HepG2 (cell line): ENCODE results near the gene CDK3. TPM values are rescaled to one million over a fixed set of nuclear protein-coding genes. Genes with fewer than 3 reads are reported as not detected.

Experiments used
- ARID2 ChIP-seq: sonication (generic); formaldehyde crosslinking; IDR thresholded peaks from 2 replicates; pipeline ENCODE4 v1.8.1; 2022; ENCODE audit warnings: mild to moderate bottlenecking, missing genetic modification reagents, borderline replicate concordance
- CBX2 ChIP-seq, 2 experiments: fragments of 200-600 bp in 1 of 2; sonication (generic); formaldehyde crosslinking in 1 of 2; IDR thresholded peaks; 2 replicates each; pipeline versions ENCODE4 v1.7.0 to v1.8.1; 2018 to 2022; ENCODE audit warnings: low read depth in 2 of 2, low read length in 1 of 2, mild to moderate bottlenecking in 1 of 2, missing genetic modification reagents in 1 of 2
- FOXC1 ChIP-seq: sonication (generic); formaldehyde crosslinking; IDR thresholded peaks from 2 replicates; pipeline ENCODE4 v1.8.0; 2022; ENCODE audit warnings: mild to moderate bottlenecking, missing genetic modification reagents, borderline replicate concordance
- FOXO1 ChIP-seq: sonication (generic); formaldehyde crosslinking; IDR thresholded peaks from 2 replicates; pipeline ENCODE4 v1.4.0; 2020; ENCODE audit warnings: missing genetic modification reagents
- HES4 ChIP-seq: sonication (generic); formaldehyde crosslinking; IDR thresholded peaks from 2 replicates; pipeline ENCODE4 v1.9.0; 2021; ENCODE audit warnings: mild to moderate bottlenecking, missing genetic modification reagents, borderline replicate concordance
- JARID2 ChIP-seq: sonication (generic); formaldehyde crosslinking; IDR thresholded peaks from 2 replicates; pipeline ENCODE4 v1.8.1; 2023; ENCODE audit warnings: missing genetic modification reagents, inconsistent platforms; ENCODE audit not compliant: insufficient replicate concordance
- KAT2B ChIP-seq: fragments of 150-350 bp; IDR thresholded peaks from 2 replicates; pipeline ENCODE4 v1.6.1; 2014; ENCODE audit warnings: low read depth, low read length, borderline replicate concordance
- NBN ChIP-seq: fragments of 450-650 bp; conservative IDR thresholded peaks from 2 replicates; pipeline ENCODE4 v1.6.1; 2017
- NFYB ChIP-seq: sonication (generic); formaldehyde crosslinking; IDR thresholded peaks from 2 replicates; pipeline ENCODE4 v1.4.0; 2020; ENCODE audit warnings: missing genetic modification reagents
- NR1H2 ChIP-seq: sonication (generic); formaldehyde crosslinking; IDR thresholded peaks from 2 replicates; pipeline ENCODE4 v1.8.1; 2022; ENCODE audit warnings: low read depth, missing genetic modification reagents, borderline replicate concordance
- PCBP1 ChIP-seq: fragments of 200-400 bp; formaldehyde crosslinking; IDR thresholded peaks from 2 replicates; pipeline ENCODE4 v1.6.1; 2017; ENCODE audit warnings: mild to moderate bottlenecking, low read depth, low read length, borderline replicate concordance
- PRMT3 ChIP-seq: sonication (generic); formaldehyde crosslinking; IDR thresholded peaks from 2 replicates; pipeline ENCODE4 v1.8.1; 2022; ENCODE audit warnings: low read depth, mild to moderate bottlenecking, moderate library complexity, missing genetic modification reagents, borderline replicate concordance
- REXO4 ChIP-seq: sonication (generic); formaldehyde crosslinking; IDR thresholded peaks from 2 replicates; pipeline ENCODE4 v1.8.0; 2022; ENCODE audit warnings: missing genetic modification reagents, mild to moderate bottlenecking, borderline replicate concordance
- ZMYM4 ChIP-seq: sonication (generic); formaldehyde crosslinking; IDR thresholded peaks from 2 replicates; pipeline ENCODE4 v1.8.1; 2023; ENCODE audit warnings: mild to moderate bottlenecking, missing genetic modification reagents
- ZNF205 ChIP-seq: IDR thresholded peaks from 2 replicates; pipeline ENCODE4 v1.6.1; 2018; ENCODE audit warnings: missing biosample characterization, missing genetic modification reagents
- ZNF382 ChIP-seq: sonication (generic); formaldehyde crosslinking; IDR thresholded peaks from 2 replicates; pipeline ENCODE4 v1.5.0; 2020; ENCODE audit warnings: missing genetic modification reagents, mild to moderate bottlenecking, borderline replicate concordance
- ZNF547 ChIP-seq: sonication (generic); formaldehyde crosslinking; IDR thresholded peaks from 2 replicates; pipeline ENCODE4 v1.5.1; 2020; ENCODE audit warnings: mild to moderate bottlenecking, missing genetic modification reagents
- ZNF720 ChIP-seq: sonication (generic); formaldehyde crosslinking; IDR thresholded peaks from 2 replicates; pipeline ENCODE4 v1.4.0; 2020; ENCODE audit warnings: missing genetic modification reagents
- ZNF737 ChIP-seq: sonication (generic); formaldehyde crosslinking; IDR thresholded peaks from 2 replicates; pipeline ENCODE4 v1.5.0; 2020; ENCODE audit warnings: missing genetic modification reagents, mild to moderate bottlenecking, borderline replicate concordance
- polyA plus RNA-seq, 8 experiments: library from polyadenylated mRNA; depleted of rRNA in 3 of 8; stranded (reverse) in 7 of 8; unstranded in 1 of 8; fragments of >200 nt; fragmentation: Illumina TruSeq in 4 of 8; extraction: Trizol in 4 of 8; gene quantifications; 2 replicates each; pipeline versions ENCODE4 v1.2.1 to v1.2.3, GENCODE V29; 2011 to 2016; ENCODE audit warnings: low read depth in 4 of 8, missing spikeins in 1 of 8, mixed read lengths in 1 of 8; ENCODE audit not compliant: insufficient read depth in 1 of 8
- total RNA-seq, 5 experiments: library from RNA; depleted of rRNA; stranded (reverse); fragments of >200 nt; fragmentation: Illumina TruSeq; extraction: Trizol; gene quantifications; 2 replicates each; pipeline ENCODE4 v1.2.3, GENCODE V29; 2016; ENCODE audit warnings: low read depth in 1 of 5
- TF ChIP-seq, protein P1 (sequence below): sonication (generic); formaldehyde crosslinking; IDR thresholded peaks from 2 replicates; pipeline ENCODE4 v1.4.0; 2020; ENCODE audit warnings: missing genetic modification reagents, borderline replicate concordance
- TF ChIP-seq, protein P2 (sequence below): sonication (generic); formaldehyde crosslinking; IDR thresholded peaks from 2 replicates; pipeline ENCODE4 v1.5.1; 2020; ENCODE audit warnings: mild to moderate bottlenecking, missing genetic modification reagents, borderline replicate concordance
- TF ChIP-seq, protein P3 (sequence below): sonication (generic); formaldehyde crosslinking; IDR thresholded peaks from 2 replicates; pipeline ENCODE4 v1.4.0; 2020; ENCODE audit warnings: missing genetic modification reagents
- TF ChIP-seq, protein P4 (sequence below): sonication (generic); formaldehyde crosslinking; IDR thresholded peaks from 2 replicates; pipeline ENCODE4 v1.4.0; 2020; ENCODE audit warnings: missing genetic modification reagents

CDK3 gene
- total and polyA plus RNA-seq, 2 of the 13 experiments (the other 11 are each of a cell fraction or from before 2014, with no cell fraction given): 5.8 to 11.4 TPM

DNA sequence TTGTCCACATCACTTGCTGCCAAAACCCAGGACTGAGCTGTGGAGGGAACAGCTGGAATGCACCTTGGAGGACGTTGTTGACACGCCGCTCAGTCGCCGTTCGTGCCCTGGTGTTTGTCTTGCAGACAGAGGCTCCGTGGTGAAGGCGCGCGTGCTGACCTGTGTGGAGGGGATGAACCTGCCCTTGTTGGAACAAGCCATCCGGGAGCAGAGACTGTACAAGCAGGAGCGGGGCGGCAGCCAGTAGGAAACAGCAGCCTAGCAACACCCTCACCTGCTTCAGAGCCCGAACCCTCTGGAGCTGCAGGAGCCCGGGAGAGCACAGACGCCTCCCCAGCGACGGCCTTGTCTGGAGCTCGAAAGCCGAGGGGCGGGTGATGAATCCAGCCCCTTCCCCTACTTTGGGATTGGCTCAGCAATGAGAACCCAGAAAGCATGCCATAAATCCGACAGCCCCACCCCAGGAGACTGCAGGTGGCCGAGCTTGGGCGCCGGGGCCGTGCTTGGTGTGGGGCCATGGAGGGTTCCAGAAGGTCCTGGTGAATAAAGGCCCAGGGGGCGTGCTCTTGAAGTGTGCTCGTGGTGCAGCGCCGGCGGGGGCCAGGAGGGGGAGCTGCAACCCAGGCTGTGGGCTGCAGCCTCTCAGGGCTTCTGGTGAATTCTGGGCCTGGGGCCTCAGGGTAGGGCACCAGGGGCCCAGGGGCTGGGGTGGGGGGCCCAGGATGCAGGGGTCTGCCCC lies 470 bp upstream of the CDK3 start (continued):
- TF ChIP-seq, protein P1, sequence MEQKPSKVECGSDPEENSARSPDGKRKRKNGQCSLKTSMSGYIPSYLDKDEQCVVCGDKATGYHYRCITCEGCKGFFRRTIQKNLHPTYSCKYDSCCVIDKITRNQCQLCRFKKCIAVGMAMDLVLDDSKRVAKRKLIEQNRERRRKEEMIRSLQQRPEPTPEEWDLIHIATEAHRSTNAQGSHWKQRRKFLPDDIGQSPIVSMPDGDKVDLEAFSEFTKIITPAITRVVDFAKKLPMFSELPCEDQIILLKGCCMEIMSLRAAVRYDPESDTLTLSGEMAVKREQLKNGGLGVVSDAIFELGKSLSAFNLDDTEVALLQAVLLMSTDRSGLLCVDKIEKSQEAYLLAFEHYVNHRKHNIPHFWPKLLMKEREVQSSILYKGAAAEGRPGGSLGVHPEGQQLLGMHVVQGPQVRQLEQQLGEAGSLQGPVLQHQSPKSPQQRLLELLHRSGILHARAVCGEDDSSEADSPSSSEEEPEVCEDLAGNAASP (CRISPR knock-in tag): peak; percentile 21; the same call in 1 of the 2 replicates
- no peak for TF ChIP-seq ZNF720 (CRISPR knock-in tag)
- TF ChIP-seq PCBP1: no peak
- 0 out of 2 replicates have a peak, but pooled peaks have one; percentile 48 for TF ChIP-seq ZNF205 (CRISPR knock-in tag)
- no peak for TF ChIP-seq ZNF737 (CRISPR knock-in tag)
- TF ChIP-seq PRMT3 (CRISPR knock-in tag): 0 out of 2 replicates have a peak, but pooled peaks have one; percentile 55
- no peak for TF ChIP-seq JARID2 (CRISPR knock-in tag)
- TF ChIP-seq, protein P2, sequence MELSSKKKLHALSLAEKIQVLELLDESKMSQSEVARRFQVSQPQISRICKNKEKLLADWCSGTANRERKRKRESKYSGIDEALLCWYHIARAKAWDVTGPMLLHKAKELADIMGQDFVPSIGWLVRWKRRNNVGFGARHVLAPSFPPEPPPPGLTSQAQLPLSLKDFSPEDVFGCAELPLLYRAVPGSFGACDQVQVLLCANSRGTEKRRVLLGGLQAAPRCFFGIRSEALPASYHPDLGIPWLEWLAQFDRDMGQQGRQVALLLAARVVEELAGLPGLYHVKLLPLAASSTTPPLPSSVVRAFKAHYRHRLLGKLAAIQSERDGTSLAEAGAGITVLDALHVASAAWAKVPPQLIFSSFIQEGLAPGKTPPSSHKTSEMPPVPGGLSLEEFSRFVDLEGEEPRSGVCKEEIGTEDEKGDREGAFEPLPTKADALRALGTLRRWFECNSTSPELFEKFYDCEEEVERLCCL (CRISPR knock-in tag): peak; percentile 63; the same call in 1 of the 2 replicates
- peak; percentile 39 for TF ChIP-seq ZMYM4 (CRISPR knock-in tag)
- peak; percentile 60; the same call in 1 of the 2 replicates for TF ChIP-seq FOXO1 (CRISPR knock-in tag)
- TF ChIP-seq NR1H2 (CRISPR knock-in tag): no peak
- TF ChIP-seq ARID2 (CRISPR knock-in tag): no peak
- no peak for TF ChIP-seq CBX2 (IDR thresholded peaks at IDR 0.05; ENCODE audit: low read depth, low read length)
- TF ChIP-seq CBX2 (CRISPR knock-in tag; IDR thresholded peaks at IDR 0.05; ENCODE audit: low read depth): 0 out of 2 replicates have a peak, but pooled peaks have one; percentile 73
- no peak for TF ChIP-seq HES4
- no peak for TF ChIP-seq NBN
- no peak for TF ChIP-seq ZNF382 (CRISPR knock-in tag)
- no peak for TF ChIP-seq REXO4 (CRISPR knock-in tag)
- TF ChIP-seq, protein P3, sequence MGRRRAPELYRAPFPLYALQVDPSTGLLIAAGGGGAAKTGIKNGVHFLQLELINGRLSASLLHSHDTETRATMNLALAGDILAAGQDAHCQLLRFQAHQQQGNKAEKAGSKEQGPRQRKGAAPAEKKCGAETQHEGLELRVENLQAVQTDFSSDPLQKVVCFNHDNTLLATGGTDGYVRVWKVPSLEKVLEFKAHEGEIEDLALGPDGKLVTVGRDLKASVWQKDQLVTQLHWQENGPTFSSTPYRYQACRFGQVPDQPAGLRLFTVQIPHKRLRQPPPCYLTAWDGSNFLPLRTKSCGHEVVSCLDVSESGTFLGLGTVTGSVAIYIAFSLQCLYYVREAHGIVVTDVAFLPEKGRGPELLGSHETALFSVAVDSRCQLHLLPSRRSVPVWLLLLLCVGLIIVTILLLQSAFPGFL (CRISPR knock-in tag): no peak
- TF ChIP-seq, protein P4, sequence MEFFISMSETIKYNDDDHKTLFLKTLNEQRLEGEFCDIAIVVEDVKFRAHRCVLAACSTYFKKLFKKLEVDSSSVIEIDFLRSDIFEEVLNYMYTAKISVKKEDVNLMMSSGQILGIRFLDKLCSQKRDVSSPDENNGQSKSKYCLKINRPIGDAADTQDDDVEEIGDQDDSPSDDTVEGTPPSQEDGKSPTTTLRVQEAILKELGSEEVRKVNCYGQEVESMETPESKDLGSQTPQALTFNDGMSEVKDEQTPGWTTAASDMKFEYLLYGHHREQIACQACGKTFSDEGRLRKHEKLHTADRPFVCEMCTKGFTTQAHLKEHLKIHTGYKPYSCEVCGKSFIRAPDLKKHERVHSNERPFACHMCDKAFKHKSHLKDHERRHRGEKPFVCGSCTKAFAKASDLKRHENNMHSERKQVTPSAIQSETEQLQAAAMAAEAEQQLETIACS (CRISPR knock-in tag): no peak
- no peak; the same call in 1 of the 2 replicates for TF ChIP-seq NFYB (CRISPR knock-in tag)
- peak; percentile 92 for TF ChIP-seq ZNF547 (CRISPR knock-in tag)
- TF ChIP-seq KAT2B: no peak
- TF ChIP-seq FOXC1: peak; percentile 62; the same call in 1 of the 2 replicates
